GM18505 (cell line): ENCODE results near the gene SUN1.
"Not testable (repeated sequence)": the region's sequence is repeated elsewhere in the genome, so short reads cannot be mapped to it uniquely, and the experiment has no call there.

Source experiments
- ATAC-seq: cut with Tn5 transposase; IDR thresholded peaks from one replicate; pipeline ENCODE4 v1.9.1; 2021; ENCODE audit not compliant: unreplicated experiment
- POLR2A ChIP-seq: IDR thresholded peaks from 4 replicates; pipeline ENCODE4 v1.6.1; 2011; ENCODE audit warnings: borderline replicate concordance; ENCODE audit not compliant: insufficient read depth, insufficient read length; ENCODE audit errors: extremely low read depth

The SUN1 gene

DNA sequence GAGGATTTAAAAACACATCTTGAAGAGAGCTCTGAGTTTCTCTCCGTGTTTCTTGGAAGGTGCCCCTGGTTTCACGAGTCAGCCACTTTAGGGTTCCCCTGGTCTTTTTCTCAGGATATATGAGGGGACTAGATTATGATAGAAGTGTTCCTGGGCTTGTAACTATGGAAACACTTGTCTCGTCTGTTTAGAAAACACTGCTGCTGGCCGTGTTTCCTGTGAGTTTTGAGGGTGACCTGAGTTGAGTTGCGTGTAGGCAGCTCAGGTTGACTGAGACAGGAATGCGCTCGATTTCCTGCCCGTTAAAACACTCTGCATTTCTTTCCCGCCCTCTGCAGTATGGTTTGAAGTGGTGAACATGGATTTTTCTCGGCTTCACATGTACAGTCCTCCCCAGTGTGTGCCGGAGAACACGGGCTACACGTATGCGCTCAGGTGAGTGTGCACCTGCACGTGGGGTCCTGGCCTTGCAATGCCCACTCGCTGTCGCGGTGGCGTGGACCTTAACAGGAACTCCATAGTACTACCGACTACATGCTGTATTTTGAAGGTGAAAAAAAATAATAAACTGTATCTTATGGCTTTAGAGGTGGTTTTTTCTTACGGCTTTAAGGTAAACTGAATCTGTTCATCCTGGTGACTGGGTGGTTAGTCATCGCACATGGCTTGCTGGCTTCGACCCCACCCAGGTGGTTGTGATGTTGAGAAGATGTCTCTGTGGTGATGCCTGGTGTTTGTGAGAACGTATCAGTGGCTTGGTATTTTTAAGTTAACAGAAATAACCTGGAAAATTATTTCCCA lies at the start of gene SUN1:
Gene SUN1 (plus strand): TSS at position 310 of the 801 bp plus-strand sequence. CDS start 49 bp downstream, at position 359.
- ATAC-seq, result peak; percentile 39

DNA sequence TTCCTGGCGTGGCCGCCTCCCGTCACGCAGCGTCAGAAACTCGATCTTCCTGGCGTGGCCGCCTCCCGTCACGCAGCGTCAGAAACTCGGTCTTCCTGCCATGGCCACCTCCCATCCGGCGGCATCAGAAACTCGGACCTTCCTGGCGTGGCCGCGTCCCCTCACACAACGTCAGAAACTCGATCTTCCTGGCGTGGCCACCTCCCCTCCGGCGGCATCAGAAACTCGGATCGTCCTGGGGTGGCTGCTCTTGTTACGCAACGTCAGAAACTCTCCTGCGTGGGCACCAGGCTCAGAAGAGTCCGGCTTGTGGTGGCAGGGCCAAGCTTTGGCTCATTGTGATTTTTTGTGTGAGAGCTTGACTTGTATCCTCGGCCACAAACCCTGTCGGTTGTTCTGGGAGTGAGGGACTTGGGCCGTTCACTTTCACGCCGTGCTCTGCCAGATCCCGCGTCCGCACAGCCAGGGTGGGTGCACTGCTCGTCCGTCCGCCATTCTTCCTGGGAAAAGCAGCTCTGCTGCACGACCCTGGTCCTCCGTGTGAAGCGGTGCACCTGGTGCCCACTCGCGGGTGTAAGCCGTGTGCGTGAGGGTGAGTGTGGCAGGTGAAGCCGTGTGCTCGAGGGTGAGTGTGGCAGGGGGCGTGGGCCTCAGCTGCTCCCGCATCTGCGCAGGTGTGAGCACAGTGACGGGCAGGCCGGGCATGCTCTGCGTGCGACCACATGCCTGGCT lies 49.4 kb upstream of the SUN1 start:
- ATAC-seq, result no peak
- TF ChIP-seq POLR2A, result no peak

More for the DNA sequence above, at the start of gene SUN1:
- peak; percentile 10 for TF ChIP-seq POLR2A

- no peak for TF ChIP-seq POLR2A
- no peak for ATAC-seq
These were observed 48.5 kb upstream of the SUN1 start for GRCh38 chr7:783556-784490.

DNA sequence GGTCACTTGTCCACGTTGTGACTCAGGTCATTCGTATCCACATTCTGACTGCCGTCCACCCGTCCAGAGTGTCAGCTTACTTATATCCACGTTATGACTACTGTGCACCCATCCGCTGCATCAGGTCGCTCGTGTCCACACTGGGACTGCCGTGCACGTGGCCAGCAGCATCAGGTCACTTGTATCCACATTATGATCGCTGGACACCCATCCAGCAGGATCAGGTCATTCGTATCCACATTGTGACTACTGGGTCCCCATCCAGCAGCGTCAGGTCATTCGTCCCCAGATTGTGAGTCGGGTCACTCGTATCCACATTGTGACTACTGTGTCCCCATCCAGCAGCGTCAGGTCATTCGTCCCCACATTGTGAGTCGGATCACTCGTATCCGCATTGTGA lies 47.3 kb upstream of the SUN1 start:
- no peak for TF ChIP-seq POLR2A
- ATAC-seq, result no peak

DNA sequence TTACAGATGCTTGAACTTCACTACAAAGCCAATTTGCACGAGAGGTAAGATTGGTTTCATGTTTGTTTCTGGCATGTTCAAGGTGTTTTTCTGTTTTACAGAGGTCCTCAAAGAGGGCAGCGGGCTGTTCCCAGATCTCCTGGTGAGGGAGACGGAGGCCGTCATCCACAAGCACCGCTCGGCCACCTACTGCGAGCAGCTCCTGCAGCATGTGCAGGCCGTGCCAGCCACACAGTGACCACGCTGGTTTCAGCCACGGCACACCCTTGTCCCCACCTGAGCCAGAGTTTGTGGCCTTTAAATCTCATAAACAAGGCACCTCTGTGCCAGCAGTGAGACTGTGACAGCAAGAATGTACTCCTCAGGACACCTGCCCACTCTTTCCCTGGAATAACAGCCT lies 46.9 kb upstream of the SUN1 start:
- ATAC-seq, result no peak

DNA sequence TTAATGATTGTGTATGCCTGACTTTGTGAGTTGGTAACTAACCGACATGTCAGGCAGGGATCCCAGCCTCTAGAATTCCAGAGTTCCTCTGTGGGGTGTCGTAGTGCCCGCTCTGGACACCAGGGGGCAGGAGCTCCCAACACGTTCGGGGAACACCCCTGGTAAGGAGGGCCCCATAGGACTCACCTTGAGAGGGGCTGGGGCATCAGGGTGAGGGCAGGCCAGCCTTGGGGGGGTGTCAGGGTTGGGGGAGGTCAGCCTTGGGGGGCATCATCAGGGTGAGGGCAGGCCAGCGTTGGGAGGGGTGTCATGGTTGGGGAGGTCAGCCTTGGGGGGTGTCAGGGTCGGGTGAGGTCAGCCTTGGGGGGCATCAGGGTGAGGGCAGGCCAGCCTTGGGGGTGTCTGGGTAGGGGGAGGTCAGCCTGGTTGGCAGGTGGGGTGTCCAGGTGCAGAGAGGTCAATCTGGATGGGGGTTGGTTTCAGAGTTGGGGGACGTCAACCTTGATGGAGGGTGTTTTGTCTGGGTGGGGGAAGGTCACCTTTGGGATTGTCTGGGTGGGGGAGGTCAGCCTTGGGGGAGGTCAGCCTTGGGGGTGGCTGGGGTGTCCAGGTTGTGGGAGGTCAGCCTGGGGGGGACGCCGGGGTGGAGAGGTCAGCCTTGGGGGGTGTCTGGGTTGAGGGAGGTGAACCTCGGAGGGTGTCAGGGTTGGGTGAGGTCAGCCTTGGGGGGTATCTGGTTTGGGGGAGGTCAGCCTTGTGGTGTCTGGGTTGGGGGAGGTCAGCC lies 45.6 kb upstream of the SUN1 start:
- ATAC-seq, result no peak
- no peak for TF ChIP-seq POLR2A

More for the DNA sequence above, 46.9 kb upstream of the SUN1 start:
- TF ChIP-seq POLR2A, result no peak

- TF ChIP-seq POLR2A, result no peak
- ATAC-seq, result no peak
These were observed 44.7 kb upstream of the SUN1 start for GRCh38 chr7:787332-788240.

GRCh38 chr7:791519-791918 lies 40.8 kb upstream of the SUN1 start:
- ATAC-seq, result no peak
- TF ChIP-seq POLR2A, result no peak

DNA sequence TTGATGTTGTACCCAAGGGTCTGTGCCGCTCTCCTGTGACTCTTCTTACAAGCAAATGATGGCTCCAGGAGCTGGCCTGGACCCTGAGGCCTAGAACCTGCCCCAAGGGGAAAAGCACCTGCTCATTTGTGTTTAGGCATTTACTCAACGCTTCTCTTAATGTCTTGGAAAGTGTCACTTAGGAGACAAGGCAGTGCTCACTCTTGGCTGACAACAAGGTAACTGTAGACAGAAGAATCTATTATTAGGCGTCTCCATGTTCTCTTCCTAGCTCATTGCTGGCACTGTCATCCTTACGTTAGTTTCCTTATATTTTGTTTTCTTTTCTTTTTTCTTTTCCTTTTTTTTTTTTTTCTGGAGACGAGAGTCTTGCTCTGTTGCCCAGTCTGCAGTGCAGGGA lies 38.1 kb upstream of the SUN1 start:
- no peak for TF ChIP-seq POLR2A
- ATAC-seq, result no peak

DNA sequence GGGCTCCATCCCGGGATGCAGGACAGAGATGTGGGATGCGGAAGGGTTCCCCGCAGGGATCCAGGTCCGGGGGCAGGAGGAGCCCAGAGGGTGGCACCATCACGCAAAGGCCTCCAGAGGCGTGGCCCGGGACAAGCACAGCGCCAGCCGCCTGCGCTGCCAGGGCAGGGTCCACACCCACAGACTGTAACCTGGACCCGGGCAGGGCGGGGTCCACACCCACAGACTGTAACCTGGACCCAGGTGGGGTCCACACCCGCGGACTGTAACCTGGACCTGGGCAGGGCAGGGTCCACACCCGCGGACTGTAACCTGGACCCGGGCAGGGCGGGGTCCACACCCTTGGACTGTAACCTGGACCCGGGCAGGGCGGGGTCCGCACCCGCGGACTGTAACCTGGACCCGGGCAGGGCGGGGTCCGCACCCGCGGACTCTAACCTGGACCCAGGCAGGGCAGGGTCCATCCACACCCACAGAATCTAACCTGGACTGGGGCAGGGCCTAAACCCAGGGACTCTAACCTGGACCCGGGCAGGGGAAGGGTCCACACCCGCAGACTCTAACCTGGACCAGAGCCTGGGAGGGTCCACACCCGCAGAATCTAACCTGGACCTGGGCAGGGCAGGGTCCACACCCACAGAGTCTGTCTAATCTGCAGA lies 37.5 kb upstream of the SUN1 start:
- TF ChIP-seq POLR2A, result no peak
- no peak for ATAC-seq

GRCh38 chr7:796434-797169 lies 35.7 kb upstream of the SUN1 start:
- ATAC-seq, result not testable (repeated sequence)
